NCI-H748 (cell line): ENCODE data around the gene NADK.

Experiments
- DNase-seq: peaks from one replicate; lab custom pipeline; 2025; ENCODE audit not compliant: unreplicated experiment; lab: John Stamatoyannopoulos, UW

Gene NADK, protein sequence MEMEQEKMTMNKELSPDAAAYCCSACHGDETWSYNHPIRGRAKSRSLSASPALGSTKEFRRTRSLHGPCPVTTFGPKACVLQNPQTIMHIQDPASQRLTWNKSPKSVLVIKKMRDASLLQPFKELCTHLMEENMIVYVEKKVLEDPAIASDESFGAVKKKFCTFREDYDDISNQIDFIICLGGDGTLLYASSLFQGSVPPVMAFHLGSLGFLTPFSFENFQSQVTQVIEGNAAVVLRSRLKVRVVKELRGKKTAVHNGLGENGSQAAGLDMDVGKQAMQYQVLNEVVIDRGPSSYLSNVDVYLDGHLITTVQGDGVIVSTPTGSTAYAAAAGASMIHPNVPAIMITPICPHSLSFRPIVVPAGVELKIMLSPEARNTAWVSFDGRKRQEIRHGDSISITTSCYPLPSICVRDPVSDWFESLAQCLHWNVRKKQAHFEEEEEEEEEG

GRCh38 chr1:1777950-1778662, at the start of gene NADK:
Gene NADK (minus strand): TSS chr1:1778470. CDS start chr1:1765406, 13,064 bp downstream.
- DNase-seq: peak; percentile 68

GRCh38 chr1:1827089-1827848, 49.0 kb upstream of the NADK start:
- DNase-seq: no peak

DNA sequence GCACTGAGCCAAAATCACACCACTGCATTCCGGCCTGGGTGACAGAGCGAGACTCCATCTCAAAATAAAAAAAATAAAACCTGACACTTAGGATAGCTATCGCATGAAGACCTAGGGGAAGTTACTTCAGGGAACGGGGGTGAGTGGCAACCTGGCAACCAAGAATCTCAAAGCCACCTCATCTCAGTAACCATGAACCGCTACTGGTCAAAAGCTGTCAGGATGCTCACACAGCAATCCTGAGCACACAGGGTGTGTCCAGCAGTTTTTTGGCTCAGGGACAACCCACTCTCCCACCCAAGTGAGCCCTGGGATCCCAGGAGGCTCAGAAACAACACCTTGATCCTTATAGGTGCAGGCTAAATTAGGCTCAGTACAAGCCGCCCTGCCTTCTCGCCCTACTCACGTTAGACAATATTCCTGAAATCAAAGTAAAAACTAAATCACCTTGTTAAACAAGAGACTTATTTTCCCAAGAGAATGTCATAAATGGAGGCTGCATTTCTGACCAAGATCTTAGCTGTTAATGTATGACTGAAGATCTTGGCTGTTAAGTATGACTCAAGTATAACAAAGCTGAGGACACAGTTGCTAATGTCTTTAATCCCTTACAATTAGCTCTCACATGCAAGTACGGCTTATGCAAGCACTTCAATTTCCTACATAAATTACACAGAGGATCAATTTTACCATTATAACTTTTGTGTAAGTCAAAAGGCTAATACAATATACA, 48.3 kb upstream of the NADK start:
- no peak for DNase-seq

DNA sequence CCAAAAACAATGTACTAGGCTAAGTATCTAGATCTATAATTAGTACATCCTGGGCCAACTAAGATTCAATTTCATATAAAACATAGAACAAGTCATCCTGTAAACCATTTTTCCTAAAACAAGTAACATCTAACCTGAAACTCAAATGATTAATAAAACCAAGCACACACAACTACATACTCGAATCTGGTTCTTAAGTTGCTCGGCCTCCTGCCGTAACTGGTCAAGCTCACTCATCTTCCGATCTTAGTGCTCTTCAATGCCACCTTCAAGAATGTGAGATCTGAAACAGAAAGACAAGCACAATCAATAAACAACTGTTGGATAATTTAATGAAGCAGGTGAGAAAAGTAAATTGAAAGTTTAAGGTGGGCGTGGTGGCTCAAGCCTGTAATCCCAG, 46.9 kb upstream of the NADK start:
- no peak for DNase-seq

GRCh38 chr1:1819762-1820161, 41.5 kb upstream of the NADK start:
- no peak for DNase-seq

DNA sequence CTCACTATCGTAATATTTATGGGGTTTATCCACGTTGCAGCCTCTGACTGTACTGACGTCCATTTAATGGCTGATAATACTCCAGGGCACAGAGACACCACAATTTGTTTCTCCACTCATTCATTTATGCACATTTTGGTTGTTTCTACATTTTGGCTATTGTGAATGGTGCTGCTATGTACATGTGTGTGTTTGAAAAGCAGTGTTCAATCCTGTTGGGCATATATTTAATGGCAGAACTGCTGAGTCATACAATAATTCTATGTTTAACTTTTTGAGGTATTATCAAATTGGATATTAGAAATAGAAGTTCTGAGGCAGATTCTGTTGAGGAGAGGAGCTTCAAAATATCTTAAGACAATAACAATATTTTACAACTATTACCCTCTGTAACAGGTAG, 39.0 kb upstream of the NADK start:
- no peak for DNase-seq

DNA sequence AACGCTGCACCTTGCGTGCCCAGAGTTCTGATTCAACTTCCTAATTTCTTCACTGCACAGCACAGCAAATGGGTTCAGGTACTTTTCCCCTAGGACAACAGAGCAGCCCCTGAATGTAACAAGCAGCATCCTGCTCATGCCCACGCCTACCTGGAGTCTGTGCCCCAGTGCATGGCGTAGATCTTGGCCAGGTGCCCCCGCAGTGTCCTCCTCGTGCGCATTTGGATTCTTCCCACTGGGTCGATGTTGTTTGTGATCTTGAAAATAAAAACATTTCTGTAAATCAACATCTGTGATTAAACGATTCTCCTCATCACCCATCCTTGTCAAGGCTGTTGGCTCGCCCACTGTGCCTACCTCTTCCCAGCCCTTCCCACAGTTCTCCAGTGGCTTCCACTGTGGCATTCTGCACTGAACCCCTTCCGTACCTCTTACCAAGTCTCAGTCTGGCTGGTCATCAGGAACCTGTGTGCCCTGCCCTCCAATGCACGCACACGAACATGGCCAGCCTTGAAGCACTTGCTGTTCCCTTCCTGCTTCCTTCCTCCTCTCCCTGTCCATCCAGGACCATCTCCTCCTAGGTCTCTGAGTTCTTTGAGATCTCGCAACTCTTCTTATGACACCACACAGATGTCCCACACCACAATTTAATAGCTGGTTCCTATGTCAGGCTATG, 37.5 kb upstream of the NADK start:
- no peak for DNase-seq

DNA sequence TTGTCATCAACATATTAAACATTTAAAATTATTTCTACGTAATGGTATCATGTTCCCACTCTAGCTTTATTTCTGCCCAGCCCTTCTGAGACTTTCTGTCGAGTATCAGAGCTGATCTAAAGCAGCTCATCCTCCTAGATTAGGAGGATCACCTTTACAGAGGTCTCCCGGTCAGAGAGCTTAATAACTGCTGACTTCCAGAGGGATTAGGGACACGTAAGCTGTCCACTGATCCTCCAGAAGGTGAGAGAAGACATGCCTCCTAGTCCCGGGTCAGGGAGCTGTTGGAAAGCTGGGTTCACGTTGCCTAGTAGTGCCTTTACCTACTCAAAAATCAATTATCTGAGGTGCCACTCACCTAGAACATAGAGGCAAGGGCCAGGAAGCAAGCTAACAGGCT, 31.2 kb upstream of the NADK start:
- DNase-seq: no peak

- no peak for DNase-seq
Measured at GRCh38 chr1:1808206-1808605, 29.9 kb upstream of the NADK start.

DNA sequence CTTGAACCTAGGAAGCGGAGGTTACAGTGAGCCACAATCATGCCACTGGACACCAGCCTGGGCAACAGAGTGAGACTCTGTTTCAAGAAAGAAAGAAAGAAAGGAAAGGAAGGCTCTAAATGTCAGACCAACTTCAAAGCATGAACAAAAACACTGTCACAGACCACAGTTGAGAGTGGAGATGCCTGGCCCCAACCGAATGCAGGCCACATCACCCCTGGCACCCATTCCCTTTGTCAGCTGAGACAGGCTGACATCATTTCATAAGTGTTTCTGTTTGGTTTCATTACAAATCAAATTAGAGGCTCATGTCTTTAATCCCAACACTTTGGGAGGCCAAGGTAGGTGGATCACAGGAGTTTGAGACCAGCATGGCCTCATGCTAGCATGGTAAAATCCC, 28.6 kb upstream of the NADK start:
- DNase-seq: no peak

DNA sequence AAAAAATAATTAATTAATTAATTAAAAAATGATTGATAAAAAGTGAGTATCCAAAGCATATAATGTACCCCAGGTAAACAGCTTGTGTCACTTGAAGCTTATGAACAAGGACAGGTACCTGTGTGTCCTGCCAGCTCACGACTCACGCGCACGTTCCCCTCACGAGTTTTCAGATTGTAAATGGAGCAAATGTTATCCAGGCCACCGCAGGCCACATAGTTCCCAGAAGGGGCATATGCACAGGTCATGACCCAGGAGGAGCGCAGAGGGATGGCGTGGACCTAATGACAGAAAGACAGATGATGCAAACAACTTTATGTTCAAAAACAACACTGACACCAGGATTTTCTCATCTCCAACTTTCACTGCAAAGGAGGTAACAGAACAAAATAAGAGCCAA, 26.0 kb upstream of the NADK start:
- DNase-seq: no peak

DNA sequence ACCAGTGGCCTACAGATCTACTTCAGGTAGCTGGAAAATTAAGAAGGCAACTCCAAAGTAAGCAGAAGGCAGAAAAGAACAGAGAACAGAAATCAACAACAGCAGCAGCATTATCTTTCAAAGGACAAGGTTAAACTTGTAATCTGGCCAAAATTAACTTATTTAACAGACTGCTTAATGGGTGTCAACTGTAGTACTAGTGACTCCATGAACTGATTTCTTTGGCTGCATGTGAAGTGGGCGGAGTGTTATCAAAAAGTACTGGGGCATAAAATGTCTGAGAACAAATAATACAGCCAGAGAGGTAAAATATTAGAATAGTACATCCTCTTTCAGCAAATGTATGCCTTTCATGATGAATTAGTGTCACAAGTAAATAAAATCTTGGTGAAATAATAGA, 24.6 kb upstream of the NADK start:
- DNase-seq: no peak

DNA sequence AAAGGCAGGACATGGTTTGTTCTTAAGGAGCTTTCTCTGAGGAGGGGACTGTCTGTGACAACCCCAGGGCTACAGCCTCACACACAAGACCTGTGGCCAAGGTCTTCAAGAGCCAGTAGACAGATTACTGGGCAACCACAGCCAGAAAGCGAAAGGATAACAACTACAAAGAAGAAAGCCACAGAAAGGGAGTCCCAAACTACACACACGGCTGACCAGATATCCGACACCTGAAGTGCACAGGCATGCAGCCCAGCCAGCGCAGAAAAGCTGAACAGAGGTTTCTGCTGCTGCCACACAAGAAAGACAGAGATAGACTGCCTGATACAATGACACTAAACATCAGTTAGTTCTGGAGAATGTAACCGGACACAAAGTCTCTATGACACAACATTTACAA, 21.4 kb upstream of the NADK start:
- no peak for DNase-seq

GRCh38 chr1:1797731-1798341, 19.6 kb upstream of the NADK start:
- DNase-seq: no peak

GRCh38 chr1:1796466-1796865, 18.2 kb upstream of the NADK start:
- no peak for DNase-seq

DNA sequence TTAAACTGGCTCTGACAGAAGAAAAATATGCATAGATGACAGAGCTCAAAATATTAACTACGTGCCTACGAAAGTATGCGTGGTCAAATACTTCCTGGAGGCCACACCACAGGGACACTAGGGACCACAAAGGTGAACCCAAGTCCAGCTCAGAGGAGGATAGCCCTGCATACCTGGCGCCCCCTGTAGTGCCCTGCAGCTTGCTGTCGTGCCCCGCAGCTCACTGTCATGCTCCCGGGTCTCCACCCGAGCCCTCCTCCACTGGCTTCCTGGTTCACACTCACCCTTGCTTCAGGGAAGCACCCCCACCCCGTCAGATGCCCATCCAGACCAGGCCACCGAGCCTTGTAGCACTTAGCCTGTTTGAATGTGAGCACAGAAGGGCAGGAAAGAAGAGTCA, 16.7 kb upstream of the NADK start:
- no peak for DNase-seq

GRCh38 chr1:1793481-1794244, 15.4 kb upstream of the NADK start:
- DNase-seq: no peak

- DNase-seq: no peak
Measured at GRCh38 chr1:1788646-1789431, 10.6 kb upstream of the NADK start.

DNA sequence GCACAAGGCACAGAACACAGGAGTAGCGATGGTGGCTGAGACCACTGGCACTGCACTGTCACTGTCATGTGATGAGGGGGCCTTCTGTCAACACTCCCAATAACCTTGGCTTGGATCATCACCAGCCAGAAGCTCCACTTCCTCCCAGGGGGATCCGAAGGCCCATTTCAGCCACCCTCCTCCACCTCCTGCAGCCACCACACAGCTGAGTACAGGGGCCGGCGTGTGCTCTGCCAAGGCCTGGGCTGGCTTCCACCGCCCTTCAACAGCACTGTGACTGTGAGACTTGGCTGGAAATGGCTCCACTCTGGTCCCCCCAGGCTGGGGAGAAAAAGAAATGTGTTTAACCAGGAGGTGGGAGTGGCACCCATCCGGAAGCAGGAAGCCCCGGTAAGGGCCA, 9.9 kb upstream of the NADK start:
- no peak for DNase-seq
